Measurements from ENCODE around the gene PUSL1.

PUSL1 gene

DNA sequence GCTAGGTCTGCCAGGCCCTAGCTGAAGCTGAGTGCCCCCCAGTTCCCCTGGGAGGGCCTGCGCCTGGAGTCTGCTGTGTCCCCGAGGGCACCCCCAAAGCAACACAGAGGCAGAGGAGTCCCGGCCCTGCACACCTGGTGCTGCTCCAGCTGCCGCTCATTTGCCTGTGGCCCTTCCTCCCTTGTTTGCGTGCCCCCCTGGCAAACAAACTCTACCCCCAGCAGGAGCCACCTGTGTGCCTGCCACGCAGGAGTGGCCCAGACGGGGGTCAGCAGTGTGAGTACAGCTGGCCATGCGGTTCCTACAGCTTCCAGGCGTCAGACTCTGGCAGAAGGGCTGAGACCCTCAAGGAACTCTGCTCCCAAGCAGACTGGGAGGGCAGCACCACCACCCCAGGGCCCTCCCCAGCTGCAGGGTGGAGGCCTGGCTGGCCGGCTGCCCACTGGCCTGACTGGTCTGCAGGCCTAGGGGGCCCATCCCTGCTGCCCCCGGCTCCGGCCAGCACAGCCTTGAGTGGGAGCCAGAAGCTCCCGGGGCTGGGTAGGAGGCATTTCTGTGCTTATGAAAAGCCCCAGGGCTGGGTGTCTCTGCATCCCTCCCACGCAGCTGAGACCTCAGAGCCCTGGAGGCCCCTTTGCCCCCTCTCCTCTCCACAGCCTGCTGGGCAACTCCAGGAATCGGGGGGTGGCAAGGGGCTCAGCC, 22.1 kb downstream of the PUSL1 start:
- no CpG with 5 or more reads among the region's 15 CpGs for WGBS, 2 donors (ENCODE audit: extremely low coverage in 2 of 2, insufficient read length in 2 of 2, insufficient replicate concordance in 1 of 2)

DNA sequence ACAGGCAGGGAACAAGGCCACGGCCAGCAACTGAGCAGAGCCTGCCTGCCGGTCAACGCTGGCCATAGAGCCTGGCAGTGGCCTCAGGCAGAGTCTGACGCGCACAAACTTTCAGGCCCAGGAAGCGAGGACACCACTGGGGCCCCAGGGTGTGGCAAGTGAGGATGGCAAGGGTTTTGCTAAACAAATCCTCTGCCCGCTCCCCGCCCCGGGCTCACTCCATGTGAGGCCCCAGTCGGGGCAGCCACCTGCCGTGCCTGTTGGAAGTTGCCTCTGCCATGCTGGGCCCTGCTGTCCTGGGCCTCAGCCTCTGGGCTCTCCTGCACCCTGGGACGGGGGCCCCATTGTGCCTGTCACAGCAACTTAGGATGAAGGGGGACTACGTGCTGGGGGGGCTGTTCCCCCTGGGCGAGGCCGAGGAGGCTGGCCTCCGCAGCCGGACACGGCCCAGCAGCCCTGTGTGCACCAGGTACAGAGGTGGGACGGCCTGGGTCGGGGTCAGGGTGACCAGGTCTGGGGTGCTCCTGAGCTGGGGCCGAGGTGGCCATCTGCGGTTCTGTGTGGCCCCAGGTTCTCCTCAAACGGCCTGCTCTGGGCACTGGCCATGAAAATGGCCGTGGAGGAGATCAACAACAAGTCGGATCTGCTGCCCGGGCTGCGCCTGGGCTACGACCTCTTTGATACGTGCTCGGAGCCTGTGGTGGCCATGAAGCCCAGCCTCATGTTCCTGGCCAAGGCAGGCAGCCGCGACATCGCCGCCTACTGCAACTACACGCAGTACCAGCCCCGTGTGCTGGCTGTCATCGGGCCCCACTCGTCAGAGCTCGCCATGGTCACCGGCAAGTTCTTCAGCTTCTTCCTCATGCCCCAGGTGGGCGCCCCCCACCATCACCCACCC, 22.9 kb downstream of the PUSL1 start, which contains the start of gene TAS1R3:
Gene TAS1R3 (plus strand): TSS at position 213 of the 898 bp plus-strand sequence. CDS start 66 bp downstream, at position 279.
- H3K4ac ChIP-seq (ENCODE audit: low read length), result peak within 1 kb of the TSS; percentile 53
- no peak for DNase-seq (ENCODE audit: low spot score)
- H2BK15ac ChIP-seq (ENCODE audit: low read length), result peak within 1 kb of the TSS; percentile 37
- peak within 1 kb of the TSS; percentile 80 for H3K9ac ChIP-seq (ENCODE audit: low read depth, low read length, poor library complexity)
- peaks cover 15 to 26% of the 10 kb centered on the region in 2 donors for H3K36me3 ChIP-seq (replicated peaks in 1 of 2; ENCODE audit: control insufficient read depth in 2 of 2, insufficient read depth in 2 of 2, low read length in 2 of 2)
- H3K4me3 ChIP-seq (ENCODE audit: low read length in 2 of 2), result peak within 1 kb of the TSS in 1 of 2 donors; percentile 73
- H3K18ac ChIP-seq (ENCODE audit: low read length), result peak within 1 kb of the TSS; percentile 76
- H3K4me1 ChIP-seq (ENCODE audit: control insufficient read depth in 2 of 2, insufficient read depth in 1 of 2, low read depth in 1 of 2, low read length in 2 of 2), result peaks cover 8 to 11% of the 10 kb centered on the region in 2 donors
- no CpG with 5 or more reads among the region's 41 CpGs for WGBS, 2 donors (ENCODE audit: extremely low coverage in 2 of 2, insufficient read length in 2 of 2, insufficient replicate concordance in 1 of 2)
- H3K4me2 ChIP-seq (ENCODE audit: insufficient read depth, low read length, poor library complexity, severe bottlenecking), result no peak within 1 kb of the TSS
- peak within 1 kb of the TSS; percentile 99 for H3K23ac ChIP-seq (ENCODE audit: low read depth, low read length, poor library complexity)
- no peak within 1 kb of the TSS for H2AFZ ChIP-seq (ENCODE audit: low read length)
- H3K27me3 ChIP-seq (ENCODE audit: control insufficient read depth in 3 of 3, insufficient read depth in 3 of 3, low read depth in 1 of 3, low read length in 3 of 3), result peaks cover 0 to 2% (median 0%) of the 10 kb centered on the region in 3 experiments
- no peak within 1 kb of the TSS for H3K27ac ChIP-seq (replicated peaks; ENCODE audit: low read length)
- peak within 1 kb of the TSS; percentile 82 for H4K8ac ChIP-seq (ENCODE audit: low read depth, low read length)
- peak within 1 kb of the TSS; percentile 82 for H3K14ac ChIP-seq (ENCODE audit: low read length)
- H3K9me3 ChIP-seq (replicated peaks in 1 of 2; ENCODE audit: control insufficient read depth in 2 of 2, insufficient read depth in 1 of 2, low read depth in 1 of 2, low read length in 2 of 2), result peaks cover 0 to 9% of the 10 kb centered on the region in 2 donors
- H4K91ac ChIP-seq (ENCODE audit: low read depth, low read length, poor library complexity), result no peak within 1 kb of the TSS
- peak within 1 kb of the TSS; percentile 61 for H2BK120ac ChIP-seq (ENCODE audit: low read depth, low read length)
- peaks cover 14% of the 10 kb centered on the region for H3K79me1 ChIP-seq (ENCODE audit: low read depth, low read length)
- H2BK5ac ChIP-seq (ENCODE audit: low read length), result peak within 1 kb of the TSS; percentile 53
- peak within 1 kb of the TSS; percentile 7 for H2AK5ac ChIP-seq (ENCODE audit: low read depth, low read length)
- H2BK12ac ChIP-seq (ENCODE audit: low read length), result peak within 1 kb of the TSS; percentile 6

More for the DNA sequence above, 22.1 kb downstream of the PUSL1 start:
- peak overlapping the region; percentile 76 for H3K18ac ChIP-seq (ENCODE audit: low read length)
- peaks cover 18% of the 10 kb centered on the region for H3K79me1 ChIP-seq (ENCODE audit: low read depth, low read length)
- no peak overlapping the region for H4K91ac ChIP-seq (ENCODE audit: low read depth, low read length, poor library complexity)
- peaks cover 0 to 9% of the 10 kb centered on the region in 2 donors for H3K9me3 ChIP-seq (replicated peaks in 1 of 2; ENCODE audit: control insufficient read depth in 2 of 2, insufficient read depth in 1 of 2, low read depth in 1 of 2, low read length in 2 of 2)
- peak overlapping the region; percentile 80 for H3K9ac ChIP-seq (ENCODE audit: low read depth, low read length, poor library complexity)
- H3K4me1 ChIP-seq (ENCODE audit: control insufficient read depth in 2 of 2, insufficient read depth in 1 of 2, low read depth in 1 of 2, low read length in 2 of 2), result peaks cover 11 to 12% of the 10 kb centered on the region in 2 donors
- no peak overlapping the region for H3K4ac ChIP-seq (ENCODE audit: low read length)
- H3K27ac ChIP-seq (replicated peaks; ENCODE audit: low read length), result no peak overlapping the region
- no peak overlapping the region for H2AFZ ChIP-seq (ENCODE audit: low read length)
- no peak overlapping the region for H2BK120ac ChIP-seq (ENCODE audit: low read depth, low read length)
- peaks cover 15 to 32% of the 10 kb centered on the region in 2 donors for H3K36me3 ChIP-seq (replicated peaks in 1 of 2; ENCODE audit: control insufficient read depth in 2 of 2, insufficient read depth in 2 of 2, low read length in 2 of 2)
- peak overlapping the region; percentile 6 for H2BK12ac ChIP-seq (ENCODE audit: low read length)
- H3K4me2 ChIP-seq (ENCODE audit: insufficient read depth, low read length, poor library complexity, severe bottlenecking), result no peak overlapping the region
- peak overlapping the region; percentile 82 for H3K14ac ChIP-seq (ENCODE audit: low read length)
- no peak overlapping the region for H3K4me3 ChIP-seq (ENCODE audit: low read length in 2 of 2)
- peak overlapping the region; percentile 92 for H3K23ac ChIP-seq (ENCODE audit: low read depth, low read length, poor library complexity)
- H2BK5ac ChIP-seq (ENCODE audit: low read length), result peak overlapping the region; percentile 53
- H2BK15ac ChIP-seq (ENCODE audit: low read length), result peak overlapping the region; percentile 37
- peak overlapping the region; percentile 82 for H4K8ac ChIP-seq (ENCODE audit: low read depth, low read length)
- DNase-seq (ENCODE audit: low spot score), result no peak
- peaks cover 0 to 2% (median 0%) of the 10 kb centered on the region in 3 experiments for H3K27me3 ChIP-seq (ENCODE audit: control insufficient read depth in 3 of 3, insufficient read depth in 3 of 3, low read depth in 1 of 3, low read length in 3 of 3)
- no peak overlapping the region for H2AK5ac ChIP-seq (ENCODE audit: low read depth, low read length)

DNA sequence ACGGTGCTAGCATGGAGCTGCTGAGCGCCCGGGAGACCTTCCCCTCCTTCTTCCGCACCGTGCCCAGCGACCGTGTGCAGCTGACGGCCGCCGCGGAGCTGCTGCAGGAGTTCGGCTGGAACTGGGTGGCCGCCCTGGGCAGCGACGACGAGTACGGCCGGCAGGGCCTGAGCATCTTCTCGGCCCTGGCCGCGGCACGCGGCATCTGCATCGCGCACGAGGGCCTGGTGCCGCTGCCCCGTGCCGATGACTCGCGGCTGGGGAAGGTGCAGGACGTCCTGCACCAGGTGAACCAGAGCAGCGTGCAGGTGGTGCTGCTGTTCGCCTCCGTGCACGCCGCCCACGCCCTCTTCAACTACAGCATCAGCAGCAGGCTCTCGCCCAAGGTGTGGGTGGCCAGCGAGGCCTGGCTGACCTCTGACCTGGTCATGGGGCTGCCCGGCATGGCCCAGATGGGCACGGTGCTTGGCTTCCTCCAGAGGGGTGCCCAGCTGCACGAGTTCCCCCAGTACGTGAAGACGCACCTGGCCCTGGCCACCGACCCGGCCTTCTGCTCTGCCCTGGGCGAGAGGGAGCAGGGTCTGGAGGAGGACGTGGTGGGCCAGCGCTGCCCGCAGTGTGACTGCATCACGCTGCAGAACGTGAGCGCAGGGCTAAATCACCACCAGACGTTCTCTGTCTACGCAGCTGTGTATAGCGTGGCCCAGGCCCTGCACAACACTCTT, 23.8 kb downstream of the PUSL1 start:
- H2AFZ ChIP-seq (ENCODE audit: low read length), result no peak overlapping the region
- no peak overlapping the region for H2BK15ac ChIP-seq (ENCODE audit: low read length)
- H3K4me1 ChIP-seq (ENCODE audit: control insufficient read depth in 2 of 2, insufficient read depth in 1 of 2, low read depth in 1 of 2, low read length in 2 of 2), result peaks cover 8 to 11% of the 10 kb centered on the region in 2 donors
- no peak overlapping the region for H3K18ac ChIP-seq (ENCODE audit: low read length)
- no peak overlapping the region for H2AK5ac ChIP-seq (ENCODE audit: low read depth, low read length)
- peaks cover 0 to 2% (median 0%) of the 10 kb centered on the region in 3 experiments for H3K27me3 ChIP-seq (ENCODE audit: control insufficient read depth in 3 of 3, insufficient read depth in 3 of 3, low read depth in 1 of 3, low read length in 3 of 3)
- DNase-seq (ENCODE audit: low spot score), result no peak
- no peak overlapping the region for H3K4me3 ChIP-seq (ENCODE audit: low read length in 2 of 2)
- H3K27ac ChIP-seq (replicated peaks; ENCODE audit: low read length), result no peak overlapping the region
- H3K23ac ChIP-seq (ENCODE audit: low read depth, low read length, poor library complexity), result peak overlapping the region; percentile 99
- H3K79me1 ChIP-seq (ENCODE audit: low read depth, low read length), result peaks cover 14% of the 10 kb centered on the region
- peak overlapping the region; percentile 13 for H2BK5ac ChIP-seq (ENCODE audit: low read length)
- H3K14ac ChIP-seq (ENCODE audit: low read length), result peak overlapping the region; percentile 38
- WGBS, 2 donors (ENCODE audit: extremely low coverage in 2 of 2, insufficient read length in 2 of 2, insufficient replicate concordance in 1 of 2), result no CpG with 5 or more reads among the region's 57 CpGs
- H4K8ac ChIP-seq (ENCODE audit: low read depth, low read length), result peak overlapping the region; percentile 43
- peaks cover 13 to 28% of the 10 kb centered on the region in 2 donors for H3K36me3 ChIP-seq (replicated peaks in 1 of 2; ENCODE audit: control insufficient read depth in 2 of 2, insufficient read depth in 2 of 2, low read length in 2 of 2)
- no peak overlapping the region for H4K91ac ChIP-seq (ENCODE audit: low read depth, low read length, poor library complexity)
- peak overlapping the region; percentile 53 for H3K4ac ChIP-seq (ENCODE audit: low read length)
- H3K9me3 ChIP-seq (replicated peaks in 1 of 2; ENCODE audit: control insufficient read depth in 2 of 2, insufficient read depth in 1 of 2, low read depth in 1 of 2, low read length in 2 of 2), result peaks cover 0 to 9% of the 10 kb centered on the region in 2 donors
- peak overlapping the region; percentile 6 for H2BK12ac ChIP-seq (ENCODE audit: low read length)
- no peak overlapping the region for H2BK120ac ChIP-seq (ENCODE audit: low read depth, low read length)
- peak overlapping the region; percentile 70 for H3K9ac ChIP-seq (ENCODE audit: low read depth, low read length, poor library complexity)
- no peak overlapping the region for H3K4me2 ChIP-seq (ENCODE audit: insufficient read depth, low read length, poor library complexity, severe bottlenecking)
